GM18499 (cell line): ENCODE measurements around the gene SEL1L3.

Experiments used
- ATAC-seq: cut with Tn5 transposase; IDR thresholded peaks from one replicate; pipeline ENCODE4 v1.9.1; 2021; ENCODE audit warnings: moderate number of reproducible peaks; ENCODE audit not compliant: insufficient read depth, unreplicated experiment

Gene SEL1L3

GRCh38 chr4:25760048-25760447, 102.7 kb downstream of the SEL1L3 start:
- no peak for ATAC-seq

DNA sequence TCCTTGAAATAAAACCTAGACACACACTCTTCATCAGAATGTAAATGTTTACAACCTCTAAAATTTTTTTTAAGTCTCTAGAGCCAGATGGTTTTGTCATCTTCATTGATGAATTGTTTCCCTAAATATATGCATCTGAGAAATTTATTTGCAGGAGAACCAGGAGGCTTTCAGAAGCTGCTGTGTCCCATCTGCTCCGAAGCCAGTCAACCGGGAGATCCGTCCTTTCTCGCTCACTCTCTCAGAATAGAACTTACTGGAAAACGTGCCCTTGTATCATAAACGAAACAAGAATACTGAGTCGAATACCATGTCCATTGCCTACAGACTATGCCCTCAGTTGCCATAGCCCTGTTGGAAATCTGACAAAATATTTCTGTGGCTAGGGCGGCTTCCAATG, 103.7 kb downstream of the SEL1L3 start:
- ATAC-seq, result no peak

- ATAC-seq, result no peak
Observed at GRCh38 chr4:25757452-25757851, 105.3 kb downstream of the SEL1L3 start.

GRCh38 chr4:25756503-25756902, 106.3 kb downstream of the SEL1L3 start:
- no peak for ATAC-seq

DNA sequence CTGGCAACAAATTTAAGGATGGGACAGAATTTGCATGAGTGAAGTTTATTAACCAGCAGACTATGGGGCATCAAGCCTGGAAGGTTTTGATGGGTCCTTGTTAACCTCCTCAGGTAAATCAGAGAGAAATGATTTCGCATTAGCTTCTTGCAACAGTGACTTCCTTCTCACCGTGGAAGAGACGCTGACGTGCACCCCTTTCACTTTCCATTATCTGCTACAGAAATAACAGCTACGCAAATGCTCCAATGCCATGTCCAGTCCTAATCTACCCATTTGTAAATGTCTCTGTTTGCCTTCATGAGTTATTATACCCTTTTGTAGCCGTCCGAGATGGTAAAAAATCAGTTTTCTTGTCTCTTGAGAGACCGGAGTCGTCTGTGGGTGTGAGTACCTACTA, 106.9 kb downstream of the SEL1L3 start:
- ATAC-seq, result no peak

DNA sequence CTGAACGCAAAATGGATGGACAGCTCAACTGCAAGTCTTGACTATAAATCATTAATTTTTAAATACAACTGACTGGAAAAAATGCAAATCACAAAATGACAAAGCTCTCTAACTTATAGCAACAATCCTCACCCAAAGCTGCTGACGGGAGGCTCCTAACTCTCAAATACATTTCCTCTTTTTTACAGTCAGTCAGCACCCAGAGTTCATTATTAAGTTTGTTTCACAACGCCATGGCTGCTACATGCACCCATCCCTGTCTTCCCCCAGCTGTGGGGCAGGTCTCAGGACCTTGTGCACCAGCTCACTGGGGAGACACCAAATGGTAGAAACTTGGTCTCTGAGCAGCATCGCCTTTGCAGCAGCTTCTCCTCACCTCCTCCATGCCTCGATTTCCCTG, 109.5 kb downstream of the SEL1L3 start:
- no peak for ATAC-seq

DNA sequence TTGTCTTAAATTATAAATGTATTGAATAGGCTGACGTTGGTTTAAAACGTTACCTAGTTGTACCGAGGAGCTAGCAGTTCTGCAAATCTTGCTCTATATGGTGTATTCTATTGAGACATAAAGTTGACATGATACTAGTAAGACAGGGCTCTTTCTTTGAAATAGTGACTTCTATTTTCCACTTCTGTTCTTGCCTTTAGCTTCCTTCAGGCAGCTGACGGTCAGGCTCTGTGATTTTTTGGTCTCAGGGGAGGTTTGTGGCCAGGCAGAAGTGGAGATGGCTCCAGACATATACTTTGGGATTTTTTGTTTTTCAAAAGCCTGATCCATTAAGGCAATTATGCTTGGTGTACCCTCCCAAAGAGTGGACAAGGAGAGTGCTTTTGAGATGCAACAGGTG, 111.9 kb downstream of the SEL1L3 start:
- ATAC-seq, result no peak

DNA sequence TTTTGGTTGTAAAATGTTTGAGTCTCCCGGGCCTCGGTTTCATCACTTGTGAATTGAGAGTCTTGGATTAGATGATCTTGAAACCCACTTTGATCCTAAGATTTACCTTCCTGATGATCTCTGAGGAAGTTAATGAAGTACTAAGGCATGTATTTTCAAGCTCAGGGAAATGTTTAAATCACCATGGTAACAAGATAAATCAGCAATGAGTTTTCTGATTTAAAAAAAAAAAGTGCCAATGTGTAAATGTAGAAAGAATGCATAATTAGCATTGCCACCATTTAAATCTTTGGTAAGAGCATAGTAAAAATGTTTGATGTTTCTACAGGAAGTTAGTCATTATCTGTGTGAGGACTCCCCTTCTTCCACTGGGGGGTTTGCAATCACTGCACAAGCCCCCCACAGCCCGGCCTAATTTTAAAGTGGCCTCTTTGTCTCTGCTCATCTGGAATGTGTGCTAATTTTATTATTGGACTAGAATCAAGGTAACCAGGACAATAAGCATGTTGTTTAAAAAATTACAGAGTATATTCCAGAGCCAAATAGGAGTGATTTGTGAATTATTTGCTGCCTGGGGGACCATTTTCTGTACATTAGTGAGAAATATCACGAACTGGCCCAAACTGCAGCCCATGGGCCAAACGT, 113.5 kb downstream of the SEL1L3 start:
- no peak for ATAC-seq

- no peak for ATAC-seq
Observed at GRCh38 chr4:25743971-25744370, 118.8 kb downstream of the SEL1L3 start.

- no peak for ATAC-seq
Observed at GRCh38 chr4:25729564-25729963, 133.2 kb downstream of the SEL1L3 start.

DNA sequence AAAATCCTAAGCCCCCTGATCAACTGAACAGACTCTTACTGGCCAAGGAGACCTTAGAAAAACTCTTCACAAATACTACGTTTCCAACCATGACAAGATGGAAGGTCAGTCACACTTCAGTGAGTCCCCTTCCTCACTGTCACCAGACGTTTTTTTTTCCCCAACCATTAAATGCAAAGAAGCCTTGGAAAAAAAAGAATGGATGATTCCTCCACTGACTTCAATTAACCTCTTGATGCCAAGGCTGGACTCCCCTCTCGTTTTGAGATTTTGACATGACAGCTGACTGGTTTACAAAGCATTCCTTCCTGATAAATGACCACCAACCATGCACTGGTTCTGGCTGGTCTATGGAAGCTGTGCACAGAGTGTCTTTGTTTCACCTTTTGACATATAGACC, 133.9 kb downstream of the SEL1L3 start:
- no peak for ATAC-seq

GRCh38 chr4:25727711-25728493, 134.9 kb downstream of the SEL1L3 start:
- ATAC-seq, result no peak

GRCh38 chr4:25725870-25726269, 136.9 kb downstream of the SEL1L3 start:
- ATAC-seq, result no peak

- no peak for ATAC-seq
Observed at GRCh38 chr4:25723409-25723808, 139.4 kb downstream of the SEL1L3 start.

DNA sequence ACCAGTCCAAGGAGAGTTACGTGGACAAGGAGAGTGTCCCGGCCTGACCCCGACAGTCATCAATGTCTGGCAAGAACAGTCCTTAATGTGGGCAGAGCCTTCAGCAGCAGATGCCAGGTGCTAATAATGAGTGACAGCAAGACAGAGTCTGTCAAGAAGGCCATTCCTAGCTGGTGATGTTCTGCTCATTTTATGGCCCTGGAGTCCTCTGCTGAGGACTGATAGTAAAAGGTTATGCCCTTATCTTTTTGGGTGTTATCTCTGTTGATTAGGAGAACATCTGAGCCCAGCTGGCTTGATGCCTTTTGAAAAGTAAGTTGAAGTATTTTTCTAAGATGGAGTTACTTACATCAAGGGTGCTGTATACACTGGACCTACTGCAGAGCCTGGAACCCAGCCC, 139.8 kb downstream of the SEL1L3 start:
- no peak for ATAC-seq

- no peak for ATAC-seq
Observed at GRCh38 chr4:25713812-25714211, 149.0 kb downstream of the SEL1L3 start.

DNA sequence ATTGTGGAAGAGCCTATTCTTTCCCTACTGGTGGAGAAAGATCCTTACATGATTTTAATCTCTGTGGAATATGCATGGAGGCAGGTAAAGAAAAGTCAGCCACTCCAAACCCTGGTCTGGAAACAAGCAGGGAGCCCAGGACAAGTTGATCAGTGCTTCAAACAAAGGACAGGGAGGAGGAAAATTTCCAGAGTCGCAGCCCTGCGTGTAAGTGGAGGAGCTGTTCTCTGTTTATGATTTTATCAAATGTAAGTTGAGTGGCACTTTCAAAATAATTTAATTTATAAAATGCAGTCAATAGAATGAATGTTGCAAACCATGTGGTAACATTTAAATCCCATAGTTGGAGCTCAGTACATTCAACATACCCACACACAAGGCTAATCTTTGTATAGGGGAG, 150.2 kb downstream of the SEL1L3 start:
- no peak for ATAC-seq

- ATAC-seq, result no peak
Observed at GRCh38 chr4:25710637-25711036, 152.2 kb downstream of the SEL1L3 start.

GRCh38 chr4:25704516-25704915, 158.3 kb downstream of the SEL1L3 start:
- ATAC-seq, result no peak

DNA sequence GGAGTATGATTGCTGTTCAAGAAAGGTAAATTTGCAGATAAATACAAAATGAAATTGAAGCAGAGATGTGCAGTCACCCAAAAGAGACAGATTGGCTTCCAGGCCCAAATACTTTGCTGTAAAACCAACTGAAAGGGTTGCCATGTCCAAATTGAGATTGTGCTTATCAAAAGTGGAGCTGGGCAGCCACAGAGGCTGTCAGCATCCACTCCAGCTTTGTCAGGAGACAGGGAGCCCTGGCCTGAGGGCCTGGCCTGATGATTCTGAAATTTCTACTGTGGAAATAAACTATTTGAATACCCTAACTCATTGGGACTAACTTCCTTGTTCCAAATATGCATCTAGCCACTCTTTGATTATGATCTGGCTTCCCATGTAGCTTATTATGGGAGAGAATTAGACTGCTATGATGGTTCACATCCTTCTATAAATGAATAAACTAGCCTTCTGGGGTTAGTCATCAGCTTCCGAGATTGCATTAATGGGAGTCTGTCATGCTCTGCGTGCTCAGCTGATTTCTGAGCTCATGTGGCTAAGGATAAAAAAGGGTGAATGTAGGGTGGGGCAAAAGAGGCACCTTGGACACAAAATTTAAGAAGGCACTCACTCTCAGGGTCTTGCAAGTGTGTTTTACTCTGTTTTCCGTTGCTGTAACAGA, 158.9 kb downstream of the SEL1L3 start:
- no peak for ATAC-seq

GRCh38 chr4:25702848-25703247, 159.9 kb downstream of the SEL1L3 start:
- ATAC-seq, result no peak

GRCh38 chr4:25700661-25701060, 162.1 kb downstream of the SEL1L3 start:
- no peak for ATAC-seq
